DMS153 (cell line): ENCODE data around the gene AP2S1.
"Not testable (repeated sequence)": the region's sequence is repeated elsewhere in the genome, so short reads cannot be mapped to it uniquely, and the experiment has no call there.

Experiments
- DNase-seq: peaks from one replicate; lab custom pipeline; 2025; lab: John Stamatoyannopoulos, UW

AP2S1 gene

DNA sequence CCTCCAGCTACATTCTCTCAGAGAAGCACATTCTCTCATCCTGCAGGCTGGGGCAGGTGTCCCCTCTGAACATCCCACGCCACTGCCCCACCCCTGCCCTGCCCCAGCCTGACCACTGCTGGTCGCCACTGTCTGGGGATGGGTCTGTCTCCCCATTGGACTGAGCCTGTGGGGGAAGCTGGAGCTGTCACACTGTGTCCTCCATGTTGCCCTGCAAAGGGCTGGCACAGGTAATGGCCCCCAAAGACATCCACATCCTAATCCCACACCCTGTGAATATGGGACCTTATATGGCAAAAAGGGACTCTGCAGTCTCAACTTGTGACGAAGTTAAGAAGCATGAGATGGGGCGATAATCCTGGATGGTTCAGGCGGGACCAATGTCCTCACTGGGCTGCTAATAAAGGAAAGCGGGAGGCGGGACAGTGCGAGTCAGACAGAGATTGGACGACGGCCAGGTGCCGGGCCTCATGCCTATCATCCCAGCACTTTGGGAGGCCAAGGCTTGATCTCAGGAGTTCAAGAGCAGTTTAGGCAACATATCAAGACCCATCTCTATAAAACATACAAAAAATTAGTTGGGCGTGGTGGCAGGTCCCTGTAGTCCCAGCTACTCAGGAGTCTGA, 9.1 kb downstream of the AP2S1 start:
- DNase-seq: no peak

DNA sequence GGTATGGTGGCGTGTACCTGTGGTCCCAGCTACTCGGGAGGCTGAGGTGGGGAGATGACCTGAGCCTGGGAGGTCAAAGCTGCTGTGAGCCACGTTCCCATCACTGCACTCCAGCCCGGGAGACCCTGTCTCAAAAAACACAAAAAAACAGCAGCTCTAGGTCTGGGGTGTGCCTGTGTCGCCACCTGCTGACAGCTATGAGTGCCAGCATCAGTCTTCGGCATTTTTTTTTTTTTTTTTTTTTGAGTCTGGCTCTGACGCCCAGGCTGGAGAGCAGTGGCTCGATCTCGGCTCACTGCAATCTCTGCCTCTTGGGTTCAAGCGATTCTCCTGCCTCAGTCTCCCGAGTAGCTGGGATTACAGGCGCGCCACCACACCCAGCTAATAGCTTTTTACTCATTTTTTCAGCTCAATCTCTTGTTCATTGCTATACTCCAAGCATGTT, 10.1 kb downstream of the AP2S1 start:
- peak; percentile 47 for DNase-seq

DNA sequence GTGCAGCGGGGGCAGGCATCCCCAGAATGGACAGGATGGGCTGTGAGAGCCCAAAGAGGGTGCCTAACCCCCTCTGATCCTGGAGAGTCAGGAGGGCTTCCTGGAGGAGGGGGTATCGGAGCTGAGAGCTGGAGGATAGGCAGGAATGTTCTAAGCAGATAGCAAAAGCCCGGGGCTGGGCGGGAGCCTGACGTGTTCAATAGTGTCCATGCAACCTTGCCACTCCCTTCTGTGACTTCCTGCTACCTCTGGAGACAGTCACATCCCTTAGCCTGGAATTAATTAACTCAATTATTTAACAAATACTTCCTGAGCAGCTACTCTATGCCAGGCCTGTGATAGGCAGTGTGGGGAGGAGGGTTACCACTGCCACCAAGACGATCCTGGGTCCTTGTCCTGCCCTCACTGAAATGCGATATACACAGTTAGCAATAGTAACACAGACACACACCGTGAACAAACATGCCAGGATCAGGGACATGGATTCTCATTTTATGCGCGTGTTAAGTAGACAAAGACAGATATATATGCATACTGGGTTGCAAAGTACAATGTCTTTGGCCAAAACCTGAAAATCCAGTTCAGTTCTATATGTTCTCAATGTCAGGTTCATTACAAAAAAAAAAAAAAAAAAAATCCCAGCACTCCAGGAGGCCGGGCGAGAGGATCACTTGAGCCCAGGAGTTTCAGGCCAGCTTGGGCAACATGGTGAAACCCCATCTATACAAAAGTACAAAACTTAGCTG, 10.7 kb downstream of the AP2S1 start:
- peak; percentile 59 for DNase-seq

- DNase-seq: no peak
These were observed 12.5 kb downstream of the AP2S1 start for GRCh38 chr19:46838160-46838559.

GRCh38 chr19:46834984-46835383, 15.7 kb downstream of the AP2S1 start:
- DNase-seq: no peak

- no peak for DNase-seq
These were observed 16.5 kb downstream of the AP2S1 start for GRCh38 chr19:46834121-46834520.

- DNase-seq: no peak
These were observed 19.8 kb downstream of the AP2S1 start for GRCh38 chr19:46830864-46831263.

GRCh38 chr19:46828484-46828883, 22.2 kb downstream of the AP2S1 start:
- DNase-seq: no peak

GRCh38 chr19:46825731-46826055, 25.0 kb downstream of the AP2S1 start:
- DNase-seq: no peak

DNA sequence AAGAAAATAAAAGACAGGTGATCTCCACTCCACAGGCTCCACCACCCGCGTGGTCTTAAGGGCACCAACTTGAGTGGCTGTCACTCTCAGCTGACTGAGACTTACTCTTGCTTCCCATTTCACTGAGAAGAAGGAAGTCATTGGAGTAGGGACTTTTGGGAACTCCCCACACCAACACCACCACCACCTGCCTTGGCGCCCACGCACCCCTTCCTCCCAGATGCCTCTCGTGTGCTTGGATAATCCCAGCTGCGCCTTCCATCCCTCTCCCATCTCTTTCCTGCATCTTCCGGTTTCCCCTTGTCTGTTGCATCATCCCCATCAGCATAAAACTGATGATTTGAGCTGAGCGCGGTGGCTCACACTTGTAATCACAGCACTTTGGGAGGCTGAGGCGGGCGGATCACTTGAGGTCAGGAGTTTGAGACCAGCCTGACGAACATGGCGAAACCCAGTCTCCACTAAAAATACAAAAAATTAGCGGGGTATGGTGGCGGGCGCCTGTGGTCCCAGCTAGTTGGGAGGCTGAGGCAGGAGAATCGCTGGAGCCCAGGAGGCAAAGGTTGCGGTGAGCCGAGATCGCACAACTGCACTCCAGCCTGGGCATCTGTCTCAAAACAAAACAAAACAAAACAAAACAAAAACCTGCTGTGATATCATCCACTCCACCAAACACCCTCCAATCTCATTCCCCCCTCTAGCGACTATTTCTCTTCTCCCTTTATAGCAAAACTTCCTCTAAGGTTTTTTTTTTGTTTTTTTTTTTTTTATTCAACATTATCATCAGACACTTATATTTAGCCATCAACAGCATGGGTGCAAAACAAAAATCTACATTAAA, 25.5 kb downstream of the AP2S1 start:
- DNase-seq: no peak

- no peak for DNase-seq
These were observed 27.6 kb downstream of the AP2S1 start for GRCh38 chr19:46823049-46823448.

- DNase-seq: not testable (repeated sequence)
These were observed 28.2 kb downstream of the AP2S1 start for GRCh38 chr19:46822410-46822787.

GRCh38 chr19:46821512-46822409, 28.9 kb downstream of the AP2S1 start:
- no peak for DNase-seq

DNA sequence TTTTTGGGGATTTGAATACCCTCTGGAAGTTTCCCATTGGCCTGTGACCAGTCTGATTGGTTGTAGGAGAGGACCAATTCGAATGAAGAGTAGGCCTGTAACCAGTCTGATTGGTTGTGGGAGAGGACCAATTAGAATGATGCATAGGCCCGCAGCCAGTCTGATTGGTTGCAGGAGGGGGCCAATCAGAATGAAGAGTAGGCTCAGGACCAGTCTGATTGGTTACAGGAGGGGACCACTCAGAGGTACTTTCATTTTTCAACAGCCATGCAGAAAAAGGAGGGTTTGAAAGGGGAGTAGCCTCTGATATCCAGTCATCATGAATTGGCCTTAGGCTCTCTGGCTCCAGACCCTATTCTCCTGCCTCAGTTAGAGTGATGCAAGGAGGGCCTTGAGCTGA, 31.8 kb downstream of the AP2S1 start:
- DNase-seq: no peak

DNA sequence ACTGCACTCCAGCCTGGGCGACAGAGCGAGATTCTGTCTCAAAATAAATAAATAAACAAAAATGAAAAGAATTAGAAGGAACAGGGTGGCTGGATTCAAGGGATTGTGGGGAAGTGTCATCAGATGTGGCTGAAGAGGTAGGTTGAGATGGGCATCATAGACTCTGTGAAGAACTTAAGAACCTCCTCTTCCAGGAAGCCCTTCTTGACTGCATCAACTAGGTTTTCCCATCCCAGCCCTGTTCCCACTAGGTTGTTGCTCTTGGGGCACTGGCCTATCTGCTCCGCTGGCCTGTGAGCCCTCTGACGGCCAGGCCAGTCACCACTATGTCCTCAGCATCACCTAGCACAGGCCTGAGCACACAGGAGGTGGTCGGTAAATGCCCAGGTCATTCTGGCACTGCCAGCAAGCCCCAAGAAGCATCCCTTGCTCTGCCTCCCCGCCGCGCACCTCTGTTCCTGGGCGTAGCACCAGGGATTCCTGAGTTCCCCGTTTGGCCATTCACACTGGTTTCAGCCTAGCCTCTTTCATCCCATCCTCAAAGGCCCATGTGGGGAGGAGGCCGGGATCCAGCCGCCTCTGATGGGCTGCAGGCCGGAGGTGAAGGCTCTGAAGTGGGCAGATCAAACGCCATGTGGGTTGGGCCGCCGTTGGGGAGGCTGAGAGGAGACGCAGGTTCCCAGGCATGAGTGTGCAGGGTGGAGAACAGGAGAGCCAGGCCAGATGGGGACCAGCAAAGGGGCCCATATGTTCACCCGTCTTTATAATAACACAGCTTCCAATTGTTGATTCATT, 34.6 kb downstream of the AP2S1 start:
- no peak for DNase-seq

DNA sequence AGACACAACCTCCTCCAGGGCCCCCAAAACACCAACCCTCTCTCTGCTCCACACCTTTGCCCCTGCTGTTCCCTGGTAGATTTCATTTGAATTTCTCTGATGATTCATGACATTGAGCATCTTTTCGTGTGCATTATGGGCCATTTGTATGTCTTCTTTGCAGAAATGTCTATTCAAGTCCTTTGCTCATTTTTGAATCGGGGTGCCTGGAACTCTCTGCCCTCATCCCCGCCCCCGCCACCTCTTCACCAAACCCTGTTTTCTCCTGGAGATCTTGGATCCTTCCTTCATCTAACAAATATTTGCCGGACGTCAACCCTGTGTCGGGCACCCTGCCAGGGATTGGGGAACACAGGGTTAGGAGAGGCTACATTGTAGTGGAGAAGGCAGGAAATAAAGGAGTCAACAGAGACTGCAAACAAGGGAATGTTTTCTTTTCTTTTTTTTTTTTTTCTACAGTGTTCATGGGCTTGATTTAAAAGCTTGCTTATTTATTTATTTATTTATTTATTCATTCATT, 36.7 kb downstream of the AP2S1 start:
- DNase-seq: peak; percentile 86

DNA sequence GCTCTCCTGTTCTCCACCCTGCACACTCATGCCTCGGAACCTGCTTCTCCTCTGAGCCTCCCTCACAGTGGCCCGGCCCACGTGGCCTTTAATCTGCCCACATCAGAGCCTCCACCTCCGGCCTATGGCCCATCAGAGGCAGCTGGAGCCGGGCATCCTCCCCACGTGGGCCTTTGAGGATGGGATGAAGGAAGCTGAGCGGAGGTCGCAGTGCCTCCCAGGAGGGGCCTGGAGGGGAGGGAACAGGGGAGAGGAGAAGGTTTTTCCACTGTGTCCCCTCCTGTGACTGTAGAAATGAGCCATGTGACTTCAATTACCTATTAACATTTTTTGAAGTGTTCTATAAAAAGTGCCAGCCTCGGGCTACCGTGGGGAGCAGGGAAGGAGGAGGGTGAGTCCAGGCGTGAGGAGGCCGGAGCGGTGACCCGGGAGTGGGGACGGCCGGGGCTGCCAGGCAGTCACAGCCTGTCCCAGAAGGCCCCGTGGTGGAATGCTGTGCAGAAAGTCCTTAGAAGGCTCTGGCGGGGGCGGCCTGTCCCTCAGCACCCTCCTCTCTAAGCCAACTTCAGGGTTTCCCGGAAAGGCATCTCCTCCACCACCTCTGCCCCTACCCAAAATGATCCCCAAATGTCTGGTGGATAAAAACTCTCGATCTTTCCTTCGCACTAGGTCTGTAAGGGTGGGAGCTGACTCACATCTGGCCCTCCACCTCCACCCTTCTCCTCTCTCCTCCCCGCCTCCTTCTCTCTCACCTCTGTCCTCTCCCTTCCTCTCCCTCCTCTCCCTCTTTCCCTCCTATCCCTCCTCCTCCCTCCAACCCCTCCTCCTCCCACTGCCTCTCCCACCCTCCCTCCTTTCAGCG, 37.4 kb downstream of the AP2S1 start:
- DNase-seq: no peak

- DNase-seq: no peak
These were observed 40.9 kb downstream of the AP2S1 start for GRCh38 chr19:46809534-46810272.

GRCh38 chr19:46806656-46807055, 44.0 kb downstream of the AP2S1 start:
- no peak for DNase-seq
